PFSK-1 (cell line): ENCODE results near the gene PHF14.

Experiments used
- POLR2AphosphoS5 ChIP-seq: IDR thresholded peaks from 2 replicates; pipeline ENCODE4 v1.6.1; 2012; ENCODE audit warnings: low read depth, mild to moderate bottlenecking, control low read depth, low read length, moderate library complexity
- SIN3A ChIP-seq: IDR thresholded peaks from 2 replicates; pipeline ENCODE4 v1.6.1; 2012; ENCODE audit warnings: mild to moderate bottlenecking, low read length, moderate library complexity, borderline replicate concordance; ENCODE audit not compliant: insufficient read depth
- TAF1 ChIP-seq: IDR thresholded peaks from 2 replicates; pipeline ENCODE4 v1.6.1; 2012; ENCODE audit warnings: low read length, control low read depth, borderline replicate concordance; ENCODE audit not compliant: insufficient read depth
- TF ChIP-seq, protein P1 (sequence below), 2 experiments: IDR thresholded peaks; 2 replicates each; pipeline versions ENCODE4 v1.6.1 to v1.8.0; 2011 to 2012; ENCODE audit warnings: low read depth in 2 of 2, low read length in 2 of 2, control low read depth in 1 of 2, inconsistent platforms in 1 of 2, mild to moderate bottlenecking in 1 of 2, moderate library complexity in 1 of 2; ENCODE audit not compliant: insufficient read depth in 1 of 2

GRCh38 chr7:10950494-10950893, 23.2 kb upstream of the PHF14 start:
- TF ChIP-seq POLR2AphosphoS5 (no peak), SIN3A (no peak), TAF1 (no peak)
- TF ChIP-seq, protein P1, sequence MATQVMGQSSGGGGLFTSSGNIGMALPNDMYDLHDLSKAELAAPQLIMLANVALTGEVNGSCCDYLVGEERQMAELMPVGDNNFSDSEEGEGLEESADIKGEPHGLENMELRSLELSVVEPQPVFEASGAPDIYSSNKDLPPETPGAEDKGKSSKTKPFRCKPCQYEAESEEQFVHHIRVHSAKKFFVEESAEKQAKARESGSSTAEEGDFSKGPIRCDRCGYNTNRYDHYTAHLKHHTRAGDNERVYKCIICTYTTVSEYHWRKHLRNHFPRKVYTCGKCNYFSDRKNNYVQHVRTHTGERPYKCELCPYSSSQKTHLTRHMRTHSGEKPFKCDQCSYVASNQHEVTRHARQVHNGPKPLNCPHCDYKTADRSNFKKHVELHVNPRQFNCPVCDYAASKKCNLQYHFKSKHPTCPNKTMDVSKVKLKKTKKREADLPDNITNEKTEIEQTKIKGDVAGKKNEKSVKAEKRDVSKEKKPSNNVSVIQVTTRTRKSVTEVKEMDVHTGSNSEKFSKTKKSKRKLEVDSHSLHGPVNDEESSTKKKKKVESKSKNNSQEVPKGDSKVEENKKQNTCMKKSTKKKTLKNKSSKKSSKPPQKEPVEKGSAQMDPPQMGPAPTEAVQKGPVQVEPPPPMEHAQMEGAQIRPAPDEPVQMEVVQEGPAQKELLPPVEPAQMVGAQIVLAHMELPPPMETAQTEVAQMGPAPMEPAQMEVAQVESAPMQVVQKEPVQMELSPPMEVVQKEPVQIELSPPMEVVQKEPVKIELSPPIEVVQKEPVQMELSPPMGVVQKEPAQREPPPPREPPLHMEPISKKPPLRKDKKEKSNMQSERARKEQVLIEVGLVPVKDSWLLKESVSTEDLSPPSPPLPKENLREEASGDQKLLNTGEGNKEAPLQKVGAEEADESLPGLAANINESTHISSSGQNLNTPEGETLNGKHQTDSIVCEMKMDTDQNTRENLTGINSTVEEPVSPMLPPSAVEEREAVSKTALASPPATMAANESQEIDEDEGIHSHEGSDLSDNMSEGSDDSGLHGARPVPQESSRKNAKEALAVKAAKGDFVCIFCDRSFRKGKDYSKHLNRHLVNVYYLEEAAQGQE (IDR thresholded peaks at IDR 0.05; ENCODE audit: insufficient read depth in 1 of 2, low read depth in 2 of 2, low read length in 2 of 2) = no peak
